H1 (cell line): ENCODE measurements around the gene TECRL. TPM values are rescaled to one million over a fixed set of nuclear protein-coding genes. Genes with fewer than 3 reads are reported as not detected.

Experiments used
- CTCF ChIA-PET: fragments of 300-600 bp; sonication (Branson Sonifier 250); formaldehyde crosslinking; loops from one replicate; lab custom pipeline; 2021; ENCODE audit not compliant: partially characterized antibody; lab: Charles Lee
- POLR2A ChIA-PET: fragments of 300-600 bp; sonication (Branson Sonifier 250); formaldehyde crosslinking; loops from one replicate; lab custom pipeline; 2021; ENCODE audit warnings: inconsistent platforms; ENCODE audit not compliant: partially characterized antibody; lab: Charles Lee
- DNase-seq, 2 experiments: peaks; one replicate each; pipeline versions ENCODE4 v3.0.0 to v3.0.0-alpha.2; 2010 to 2022; ENCODE audit warnings: low spot score in 2 of 2, low read depth in 1 of 2, mixed read lengths in 1 of 2
- FAIRE-seq: peaks from 2 replicates; lab custom pipeline; 2011; peaks lifted over from hg19 to GRCh38; lab: Jason Lieb, UNC
- H2AFZ ChIP-seq: 2 replicates; pipeline ENCODE4 v1.8.1; 2012; ENCODE audit warnings: low read length, inconsistent platforms
- H2AK5ac ChIP-seq: 2 replicates; pipeline ENCODE4 v1.6.1; 2013; ENCODE audit warnings: low read depth, low read length
- H2BK120ac ChIP-seq: replicated peaks from 2 replicates; pipeline ENCODE3; 2013; ENCODE audit warnings: low read depth, low read length, inconsistent platforms
- H2BK12ac ChIP-seq: 2 replicates; pipeline ENCODE4 v1.6.1; 2013; ENCODE audit warnings: low read depth, low read length
- H2BK15ac ChIP-seq: 2 replicates; pipeline ENCODE4 v1.6.1; 2013; ENCODE audit warnings: low read length
- H2BK20ac ChIP-seq: 2 replicates; pipeline ENCODE4 v1.6.1; 2013; ENCODE audit warnings: low read length
- H2BK5ac ChIP-seq: 2 replicates; pipeline ENCODE4 v1.6.1; 2013; ENCODE audit warnings: low read depth, low read length
- H3K14ac ChIP-seq: 2 replicates; pipeline ENCODE4 v1.6.1; 2013; ENCODE audit warnings: inconsistent platforms; ENCODE audit not compliant: insufficient read length
- H3K18ac ChIP-seq: 2 replicates; pipeline ENCODE4 v1.6.1; 2013; ENCODE audit warnings: low read length; ENCODE audit errors: extremely low read depth
- H3K23ac ChIP-seq: 2 replicates; pipeline ENCODE4 v1.6.1; 2013; ENCODE audit warnings: inconsistent platforms; ENCODE audit not compliant: insufficient read length
- H3K23me2 ChIP-seq: 2 replicates; pipeline ENCODE4 v1.6.1; 2013; ENCODE audit warnings: low read depth, low read length
- H3K27ac ChIP-seq: 2 replicates; pipeline ENCODE4 v1.6.1; 2011; ENCODE audit warnings: low read depth, low read length, inconsistent platforms
- H3K27me3 ChIP-seq, 4 experiments: replicated peaks in 1 of 4; 1 replicate in 1 of 4; 2 replicates in 3 of 4; pipeline versions ENCODE4 v1.6.1 to v1.8.1; 2011 to 2013; ENCODE audit warnings: low read length in 3 of 4, mild to moderate bottlenecking in 3 of 4, inconsistent platforms in 2 of 4, mixed read lengths in 2 of 4, moderate library complexity in 1 of 4; ENCODE audit not compliant: control insufficient read depth in 3 of 4, insufficient read depth in 3 of 4; ENCODE audit errors: extremely low read depth in 1 of 4
- H3K36me3 ChIP-seq, 4 experiments: 2 replicates each; pipeline versions ENCODE4 v1.6.1 to v1.8.1; 2011 to 2013; ENCODE audit warnings: mild to moderate bottlenecking in 4 of 4, low read length in 3 of 4, moderate library complexity in 2 of 4, control low read depth in 1 of 4, inconsistent platforms in 1 of 4; ENCODE audit not compliant: insufficient read depth in 4 of 4, control insufficient read depth in 2 of 4
- H3K4ac ChIP-seq: replicated peaks from 2 replicates; pipeline ENCODE3; 2013; ENCODE audit warnings: low read length, low read depth, mixed read lengths, inconsistent platforms; ENCODE audit not compliant: insufficient read length
- H3K4me1 ChIP-seq, 4 experiments: replicated peaks in 1 of 4; 1 replicate in 1 of 4; 2 replicates in 3 of 4; pipeline versions ENCODE4 v1.6.1 to v1.8.1; 2011 to 2013; ENCODE audit warnings: low read length in 3 of 4, inconsistent platforms in 2 of 4, mixed read lengths in 1 of 4; ENCODE audit not compliant: insufficient read depth in 4 of 4, control insufficient read depth in 3 of 4
- H3K4me2 ChIP-seq, 2 experiments: 2 replicates each; pipeline versions ENCODE4 v1.6.1 to v1.8.1; 2011 to 2013; ENCODE audit warnings: low read depth in 2 of 2, low read length in 2 of 2, control low read depth in 1 of 2, inconsistent platforms in 1 of 2, mild to moderate bottlenecking in 1 of 2; ENCODE audit not compliant: insufficient read depth in 1 of 2
- H3K4me3 ChIP-seq, 4 experiments: fragments of 200-600, 300-600 bp in 1 of 4; sonication (generic), shearing (Covaris generic), sonication (Bioruptor Twin) in 1 of 4; 2 replicates each; pipeline versions ENCODE4 v1.5.1 to v1.8.1; 2011 to 2016; ENCODE audit warnings: low read length in 4 of 4, low read depth in 3 of 4, control low read depth in 2 of 4, inconsistent platforms in 2 of 4, mild to moderate bottlenecking in 2 of 4, mixed read lengths in 1 of 4, moderate library complexity in 1 of 4; ENCODE audit not compliant: insufficient read depth in 2 of 4; ENCODE audit errors: extremely low read depth in 1 of 4
- H3K56ac ChIP-seq: replicated peaks from 2 replicates; pipeline ENCODE3; 2013; ENCODE audit warnings: low read depth, mild to moderate bottlenecking, mixed read lengths, low read length, inconsistent platforms; ENCODE audit not compliant: insufficient read length
- H3K79me1 ChIP-seq: 2 replicates; pipeline ENCODE4 v1.6.1; 2013; ENCODE audit warnings: low read depth, low read length, control low read depth
- H3K79me2 ChIP-seq, 2 experiments: 2 replicates each; pipeline versions ENCODE4 v1.6.1 to v1.8.1; 2012 to 2013; ENCODE audit warnings: low read length in 2 of 2, mild to moderate bottlenecking in 2 of 2, inconsistent platforms in 1 of 2; ENCODE audit not compliant: insufficient read depth in 2 of 2, control insufficient read depth in 1 of 2
- H3K9ac ChIP-seq, 4 experiments: replicated peaks in 1 of 4; 1 replicate in 1 of 4; 2 replicates in 3 of 4; pipeline versions ENCODE4 v1.6.1 to v1.8.1; 2011 to 2013; ENCODE audit warnings: low read depth in 3 of 4, low read length in 3 of 4, control low read depth in 2 of 4, mild to moderate bottlenecking in 2 of 4, moderate library complexity in 2 of 4, inconsistent platforms in 1 of 4; ENCODE audit errors: extremely low read depth in 1 of 4
- H3K9me3 ChIP-seq, 2 experiments: 2 replicates each; pipeline versions ENCODE4 v1.6.1 to v1.8.1; 2012 to 2013; ENCODE audit warnings: mild to moderate bottlenecking in 2 of 2, moderate library complexity in 2 of 2, control low read depth in 1 of 2, inconsistent platforms in 1 of 2, low read depth in 1 of 2, low read length in 1 of 2, mixed read lengths in 1 of 2; ENCODE audit not compliant: insufficient read depth in 2 of 2
- H4K20me1 ChIP-seq, 2 experiments: replicated peaks in 1 of 2; 2 replicates each; pipeline versions ENCODE3 to v1.8.1; 2011 to 2013; ENCODE audit warnings: inconsistent platforms in 2 of 2, low read length in 2 of 2, mild to moderate bottlenecking in 1 of 2; ENCODE audit not compliant: insufficient read depth in 2 of 2, control insufficient read depth in 1 of 2
- H4K5ac ChIP-seq: 2 replicates; pipeline ENCODE4 v1.6.1; 2013; ENCODE audit warnings: low read length, low read depth, mixed read lengths, inconsistent platforms; ENCODE audit not compliant: insufficient read length
- H4K8ac ChIP-seq: 2 replicates; pipeline ENCODE4 v1.8.0; 2013; ENCODE audit warnings: mild to moderate bottlenecking, moderate library complexity, low read length, inconsistent platforms; ENCODE audit not compliant: insufficient read depth; ENCODE audit errors: extremely low read depth
- H4K91ac ChIP-seq: replicated peaks from 2 replicates; pipeline ENCODE3; 2013; ENCODE audit warnings: low read length, mixed read lengths, inconsistent platforms; ENCODE audit not compliant: insufficient read length
- MAX ChIP-seq: IDR thresholded peaks from 2 replicates; pipeline ENCODE4 v1.6.1; 2012; ENCODE audit warnings: inconsistent platforms
- TAF1 ChIP-seq: IDR thresholded peaks from 2 replicates; pipeline ENCODE4 v1.6.1; 2011; ENCODE audit warnings: mild to moderate bottlenecking, low read depth, low read length
- TAF7 ChIP-seq: optimal IDR thresholded peaks from 2 replicates; pipeline ENCODE3; 2011; ENCODE audit warnings: low read depth, mild to moderate bottlenecking, inconsistent platforms, low read length, moderate library complexity, borderline replicate concordance
- YY1 ChIP-seq: IDR thresholded peaks from 2 replicates; pipeline ENCODE4 v1.6.1; 2011; ENCODE audit warnings: low read depth, mild to moderate bottlenecking, low read length
- WGBS, 2 experiments: shearing (Covaris generic) in 1 of 2; methylation state at CpG; one replicate each; pipeline versions ENCODE4 v1.1.6 to v1.1.7; 2013 to 2015; ENCODE audit warnings: low lambda C conversion rate in 2 of 2, mixed read lengths in 2 of 2, inconsistent platforms in 1 of 2, low coverage in 1 of 2, missing lambda C conversion rate in 1 of 2; ENCODE audit not compliant: insufficient replicate concordance in 2 of 2, insufficient coverage in 1 of 2, insufficient read length in 1 of 2; ENCODE audit errors: extremely low coverage in 1 of 2, missing lambda C conversion rate in 1 of 2; 5-methylcytosine and 5-hydroxymethylcytosine counted together
- polyA plus RNA-seq, 7 experiments: library from polyadenylated mRNA; depleted of rRNA in 3 of 7; stranded (reverse) in 5 of 7; unstranded in 2 of 7; fragments of >200 nt in 5 of 7; fragments of 200-250 nt in 2 of 7; gene quantifications; 1 replicate in 5 of 7; 2 replicates in 1 of 7; 4 replicates in 1 of 7; pipeline versions ENCODE4 v1.2.1 to v1.2.3, GENCODE V29; 2011 to 2013; ENCODE audit warnings: missing spikeins in 2 of 7, mixed read lengths in 2 of 7
- total RNA-seq: library from RNA; stranded (reverse); fragmentation: NEBNext Ultra II Directional; extraction: Animal tissue kit (Norgen Biotek cat#: 25700); gene quantifications from 2 replicates; pipeline ENCODE4 v1.2.1, GENCODE V29; 2021

TECRL gene
- total and polyA plus RNA-seq, 2 of the 8 experiments (the other 6 are each of a cell fraction or from before 2014, with no cell fraction given): not detected

DNA sequence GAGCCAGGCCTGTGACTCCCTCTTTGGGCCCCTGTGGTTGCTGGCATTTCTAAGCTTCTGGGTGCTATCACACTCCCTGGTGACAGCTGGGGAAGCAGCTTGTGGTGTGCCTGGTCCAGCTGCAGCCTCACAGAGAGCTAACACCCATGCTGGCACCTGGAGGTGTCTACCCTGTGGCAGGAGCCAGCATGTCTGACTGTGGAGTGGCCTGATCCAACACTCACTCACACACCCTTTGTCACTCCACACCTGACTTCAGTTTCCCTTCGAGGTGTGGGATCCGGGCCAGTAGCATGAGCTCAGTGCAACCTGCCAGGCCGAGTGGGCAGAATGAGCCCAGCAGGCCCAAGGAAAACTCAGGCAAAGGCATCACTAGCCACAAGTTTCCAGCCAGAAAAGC, 67.5 kb downstream of the TECRL start:
- Histone ChIP-seq H2BK5ac (no peak overlapping the region), H3K18ac (no peak overlapping the region), H4K8ac (peak overlapping the region; percentile 57; the same call in 1 of the 2 replicates), H4K5ac (no peak overlapping the region), H3K9ac (no peak overlapping the region), H4K20me1 (no peaks in the 10 kb centered on the region), H2BK120ac (no peak overlapping the region), H3K23me2 (no peaks in the 10 kb centered on the region), H2BK20ac (no peak overlapping the region), H3K14ac (no peak overlapping the region), H3K27ac (no peak overlapping the region), H3K27me3 (no peaks in the 10 kb centered on the region), H2BK15ac (0 out of 2 replicates have a peak overlapping the region, but pooled peaks have one; percentile 46), H3K4me1 (no peaks in the 10 kb centered on the region), H3K4ac (no peak overlapping the region), H3K4me3 (no peak overlapping the region), H3K4me2 (no peak overlapping the region), H2AK5ac (no peak overlapping the region), H3K56ac (no peak overlapping the region), H3K9me3 (no peaks in the 10 kb centered on the region), H3K23ac (no peak overlapping the region), H3K79me1 (no peaks in the 10 kb centered on the region), H2AFZ (peak overlapping the region; percentile 53; the same call in 1 of the 2 replicates), H2BK12ac (no peak overlapping the region), H3K79me2 (no peaks in the 10 kb centered on the region), H3K36me3 (no peaks in the 10 kb centered on the region), H4K91ac (no peak overlapping the region)
- 94% methylated on average over 3 of the region's 3 CpGs; no CpG with 5 or more reads in 1 of the 2 experiments for WGBS, 2 experiments
- DNase-seq (no peak), FAIRE-seq (no peak)
- ChIA-PET POLR2A (no interaction called here), CTCF (interaction anchor here (0.8 to 2.4 kb wide), 3 partner anchors 10 to 20 kb away, joined by 3 to 6 read pairs (median 4); no protein-coding TSS in a partner anchor)
- no peak for TF ChIP-seq TAF7
- no peak for TF ChIP-seq MAX
- TF ChIP-seq TAF1: no peak
- TF ChIP-seq YY1: no peak
